Measurements from ENCODE around the gene NUBPL.
"Not testable (repeated sequence)": the region's sequence is repeated elsewhere in the genome, so short reads cannot be mapped to it uniquely, and the experiment has no call there.

The NUBPL gene

GRCh38 chr14:31572955-31573354 lies 11.8 kb downstream of the NUBPL start:
- DNase-seq (ENCODE audit: extremely low spot score, insufficient read length, low read depth) = no peak
- FAIRE-seq = no peak

- no peak for FAIRE-seq
- DNase-seq (ENCODE audit: extremely low spot score, insufficient read length, low read depth) = no peak
Observed at GRCh38 chr14:31576949-31577348, 15.7 kb downstream of the NUBPL start.

GRCh38 chr14:31578266-31578665 lies 17.1 kb downstream of the NUBPL start:
- FAIRE-seq (no peak), DNase-seq (ENCODE audit: extremely low spot score, insufficient read length, low read depth) (no peak)

GRCh38 chr14:31578792-31579501 lies 17.7 kb downstream of the NUBPL start:
- DNase-seq (ENCODE audit: extremely low spot score, insufficient read length, low read depth) (no peak), FAIRE-seq (no peak)

GRCh38 chr14:31580234-31580633 lies 19.0 kb downstream of the NUBPL start:
- DNase-seq (ENCODE audit: extremely low spot score, insufficient read length, low read depth) (no peak), FAIRE-seq (no peak)

GRCh38 chr14:31582286-31582691 lies 21.1 kb downstream of the NUBPL start:
- FAIRE-seq (no peak), DNase-seq (ENCODE audit: extremely low spot score, insufficient read length, low read depth) (no peak)

- no peak for FAIRE-seq
- no peak for DNase-seq (ENCODE audit: extremely low spot score, insufficient read length, low read depth)
Observed at GRCh38 chr14:31582836-31583452, 21.7 kb downstream of the NUBPL start.

GRCh38 chr14:31590206-31590605 lies 29.0 kb downstream of the NUBPL start:
- FAIRE-seq = no peak
- no peak for DNase-seq (ENCODE audit: extremely low spot score, insufficient read length, low read depth)

- DNase-seq (ENCODE audit: extremely low spot score, insufficient read length, low read depth) (no peak), FAIRE-seq (no peak)
Observed at GRCh38 chr14:31592122-31592521, 30.9 kb downstream of the NUBPL start.

GRCh38 chr14:31592631-31593030 lies 31.4 kb downstream of the NUBPL start:
- FAIRE-seq (no peak), DNase-seq (ENCODE audit: extremely low spot score, insufficient read length, low read depth) (no peak)

- no peak for DNase-seq (ENCODE audit: extremely low spot score, insufficient read length, low read depth)
- FAIRE-seq = no peak
Observed at GRCh38 chr14:31596342-31597095, 35.3 kb downstream of the NUBPL start.

GRCh38 chr14:31605702-31606101 lies 44.5 kb downstream of the NUBPL start:
- DNase-seq (ENCODE audit: extremely low spot score, insufficient read length, low read depth) (no peak), FAIRE-seq (no peak)

- DNase-seq (ENCODE audit: extremely low spot score, insufficient read length, low read depth) = no peak
- no peak for FAIRE-seq
Observed at GRCh38 chr14:31611778-31612433, 50.7 kb downstream of the NUBPL start.

- FAIRE-seq = no peak
Observed at GRCh38 chr14:31613188-31613587, 52.0 kb downstream of the NUBPL start.

GRCh38 chr14:31618884-31619283 lies 57.7 kb downstream of the NUBPL start:
- not testable (repeated sequence) for DNase-seq (ENCODE audit: extremely low spot score, insufficient read length, low read depth); FAIRE-seq

More at GRCh38 chr14:31613188-31613587, 52.0 kb downstream of the NUBPL start:
- DNase-seq (ENCODE audit: extremely low spot score, insufficient read length, low read depth) = no peak

- FAIRE-seq (no peak), DNase-seq (ENCODE audit: extremely low spot score, insufficient read length, low read depth) (no peak)
Observed at GRCh38 chr14:31619440-31619839, 58.2 kb downstream of the NUBPL start.

- FAIRE-seq; DNase-seq (ENCODE audit: extremely low spot score, insufficient read length, low read depth): not testable (repeated sequence)
Observed at GRCh38 chr14:31620898-31621297, 59.7 kb downstream of the NUBPL start.

GRCh38 chr14:31622060-31622459 lies 60.9 kb downstream of the NUBPL start:
- DNase-seq (ENCODE audit: extremely low spot score, insufficient read length, low read depth) (no peak), FAIRE-seq (no peak)

GRCh38 chr14:31652900-31653299 lies 91.7 kb downstream of the NUBPL start:
- not testable (repeated sequence) for DNase-seq (ENCODE audit: extremely low spot score, insufficient read length, low read depth); FAIRE-seq

GRCh38 chr14:31657917-31658316 lies 96.7 kb downstream of the NUBPL start:
- DNase-seq (ENCODE audit: extremely low spot score, insufficient read length, low read depth) (no peak), FAIRE-seq (no peak)
